Peyer's patch (tissue), 4 donors: ENCODE results near the gene PHACTR3. TPM values are rescaled to one million over a fixed set of nuclear protein-coding genes. Genes with fewer than 3 reads are reported as not detected.

ENCODE experiments used
- DNase-seq, 3 donors: peaks; one replicate each; pipeline ENCODE4 v3.0.0-alpha.2; 2017 to 2019
- H3K27ac ChIP-seq, 4 donors: fragments of 200-600 bp; sonication (generic); one replicate each; pipeline ENCODE4 v1.5.1; 2016 to 2019
- H3K27me3 ChIP-seq, 2 donors: fragments of 200-600 bp; sonication (generic); one replicate each; pipeline ENCODE4 v1.5.1; 2019
- H3K36me3 ChIP-seq, 3 donors: fragments of 200-600 bp; sonication (generic); one replicate each; pipeline ENCODE4 v1.5.1; 2016 to 2019
- H3K4me1 ChIP-seq, 4 donors: fragments of 200-600 bp; sonication (generic); one replicate each; pipeline ENCODE4 v1.5.1; 2016 to 2019
- H3K4me3 ChIP-seq, 4 donors: fragments of 200-600 bp; sonication (generic); 1 replicate in 3 of 4; 2 replicates in 1 of 4; pipeline ENCODE4 v1.5.1; 2016 to 2019; ENCODE audit warnings: mild to moderate bottlenecking in 1 of 4
- H3K9me3 ChIP-seq, 4 donors: fragments of 200-600 bp; sonication (generic); one replicate each; pipeline ENCODE4 v1.5.1; 2016 to 2019; ENCODE audit warnings: mild to moderate bottlenecking in 1 of 4
- CTCF ChIP-seq, 6 experiments: fragments of 450-650 bp in 4 of 6; fragments of 200-600 bp in 2 of 6; sonication (generic) in 1 of 6; IDR thresholded peaks; one replicate each; pipeline ENCODE4 v1.5.1; 2017 to 2019; ENCODE audit warnings: antibody characterized with exemption in 6 of 6, mild to moderate bottlenecking in 3 of 6, moderate library complexity in 1 of 6
- POLR2A ChIP-seq, 2 donors: fragments of 450-650 bp; IDR thresholded peaks; one replicate each; pipeline ENCODE4 v1.5.1; 2017; ENCODE audit warnings: antibody characterized with exemption in 2 of 2, mild to moderate bottlenecking in 2 of 2, moderate library complexity in 2 of 2
- total RNA-seq, 4 donors: library from RNA; depleted of rRNA; stranded (reverse); fragments of >200 nt; gene quantifications; one replicate each; pipeline ENCODE4 v1.1.0, GENCODE V29; 2016

Gene PHACTR3
- total RNA-seq, 4 donors from 2014 or later = 14.9 to 31.5 (median 22.9) TPM

- Histone ChIP-seq H3K36me3 (no peaks in the 10 kb centered on the region), H3K27ac (no peak overlapping the region), H3K4me3 (no peak overlapping the region), H3K4me1 (peaks cover 0 to 13% (median 4%) of the 10 kb centered on the region in 4 donors), H3K9me3 (no peaks in the 10 kb centered on the region), H3K27me3 (no peaks in the 10 kb centered on the region)
- no peak for TF ChIP-seq POLR2A (IDR thresholded peaks at IDR 0.05)
- TF ChIP-seq CTCF (IDR thresholded peaks at IDR 0.05) = no peak
- no peak for DNase-seq
These were observed 150.2 kb downstream of the PHACTR3 start for GRCh38 chr20:59754551-59754950.

- H3K27me3 ChIP-seq = no peaks in the 10 kb centered on the region
- no peaks in the 10 kb centered on the region for H3K9me3 ChIP-seq
- H3K4me1 ChIP-seq = peaks cover 0 to 13% (median 4%) of the 10 kb centered on the region in 4 donors
- TF ChIP-seq POLR2A (IDR thresholded peaks at IDR 0.05) = no peak
- no peak for TF ChIP-seq CTCF (IDR thresholded peaks at IDR 0.05)
- H3K36me3 ChIP-seq = no peaks in the 10 kb centered on the region
- no peak overlapping the region for H3K27ac ChIP-seq
- no peak overlapping the region for H3K4me3 ChIP-seq
- DNase-seq = no peak
These were observed 151.9 kb downstream of the PHACTR3 start for GRCh38 chr20:59756241-59756640.

GRCh38 chr20:59764037-59764436 is 159.7 kb downstream of the PHACTR3 start:
- Histone ChIP-seq H3K36me3 (no peaks in the 10 kb centered on the region), H3K4me1 (no peaks in the 10 kb centered on the region), H3K27ac (no peak overlapping the region), H3K4me3 (no peak overlapping the region), H3K9me3 (no peaks in the 10 kb centered on the region), H3K27me3 (no peaks in the 10 kb centered on the region)
- TF ChIP-seq CTCF (IDR thresholded peaks at IDR 0.05) (no peak), POLR2A (IDR thresholded peaks at IDR 0.05) (no peak)
- no peak for DNase-seq

- H3K27ac ChIP-seq = no peak overlapping the region
- H3K36me3 ChIP-seq = no peaks in the 10 kb centered on the region
- no peak overlapping the region for H3K4me3 ChIP-seq
- DNase-seq = no peak
- H3K9me3 ChIP-seq = no peaks in the 10 kb centered on the region
- no peaks in the 10 kb centered on the region for H3K4me1 ChIP-seq
- H3K27me3 ChIP-seq = no peaks in the 10 kb centered on the region
- TF ChIP-seq POLR2A (IDR thresholded peaks at IDR 0.05) = no peak
These were observed 161.3 kb downstream of the PHACTR3 start for GRCh38 chr20:59765599-59766177.

GRCh38 chr20:59767656-59768055 is 163.3 kb downstream of the PHACTR3 start:
- TF ChIP-seq POLR2A (IDR thresholded peaks at IDR 0.05) (no peak), CTCF (IDR thresholded peaks at IDR 0.05) (no peak)
- no peak for DNase-seq
- H3K27ac ChIP-seq = no peak overlapping the region
- no peaks in the 10 kb centered on the region for H3K27me3 ChIP-seq
- H3K4me3 ChIP-seq = no peak overlapping the region
- no peaks in the 10 kb centered on the region for H3K9me3 ChIP-seq
- H3K36me3 ChIP-seq = no peaks in the 10 kb centered on the region
- H3K4me1 ChIP-seq = no peaks in the 10 kb centered on the region

GRCh38 chr20:59770270-59770669 is 165.9 kb downstream of the PHACTR3 start:
- no peaks in the 10 kb centered on the region for H3K9me3 ChIP-seq
- no peak overlapping the region for H3K4me3 ChIP-seq
- no peaks in the 10 kb centered on the region for H3K27me3 ChIP-seq
- no peak overlapping the region for H3K27ac ChIP-seq
- H3K4me1 ChIP-seq = no peaks in the 10 kb centered on the region
- TF ChIP-seq CTCF (IDR thresholded peaks at IDR 0.05) (peak in 1 of 6 experiments; percentile 30), POLR2A (IDR thresholded peaks at IDR 0.05) (no peak)
- peak in 1 of 3 donors; percentile 10 for DNase-seq
- no peaks in the 10 kb centered on the region for H3K36me3 ChIP-seq
